Endothelial cell of umbilical vein (primary cell): ENCODE data around the gene RALBP1. TPM values are rescaled to one million over a fixed set of nuclear protein-coding genes. Genes with fewer than 3 reads are reported as not detected.

Experiments
- BruUV-seq: library from RNA; stranded (reverse); fragments of 400-500 nt; replicated peaks from 2 replicates; lab custom pipeline; 2021; lab: Mats Ljungman, UMichigan
- CTCF ChIA-PET: fragments of 300-600, 350-600 bp; sonication (Branson Sonifier 250); formaldehyde crosslinking; loops from one replicate; lab custom pipeline; 2021; ENCODE audit warnings: antibody characterized with exemption, inconsistent platforms; lab: Charles Lee
- POLR2A ChIA-PET: fragments of 300-600, 350-600 bp; sonication (Branson Sonifier 250); formaldehyde crosslinking; loops from one replicate; lab custom pipeline; 2021; ENCODE audit warnings: antibody characterized with exemption, inconsistent platforms; lab: Charles Lee
- DNase-seq: peaks from one replicate; pipeline ENCODE4 v3.0.0-alpha.2; 2011; ENCODE audit warnings: low read depth, low spot score
- FAIRE-seq: peaks from 2 replicates; lab custom pipeline; 2011; peaks lifted over from hg19 to GRCh38; lab: Jason Lieb, UNC
- H2AFZ ChIP-seq: 2 replicates; pipeline ENCODE4 v1.6.0; 2012; ENCODE audit warnings: low read depth, low read length, control low read depth, inconsistent platforms
- H3K27ac ChIP-seq: 2 replicates; pipeline ENCODE4 v1.5.1; 2011; ENCODE audit warnings: low read depth, mild to moderate bottlenecking, control low read depth, low read length, moderate library complexity; ENCODE audit not compliant: insufficient read depth
- H3K27me3 ChIP-seq, 2 experiments: 2 replicates each; pipeline versions ENCODE4 v1.6.0 to v1.6.1; 2011; ENCODE audit warnings: low read length in 2 of 2, mixed read lengths in 1 of 2; ENCODE audit not compliant: control insufficient read depth in 2 of 2, insufficient read depth in 2 of 2
- H3K36me3 ChIP-seq, 2 experiments: 2 replicates in 1 of 2; 3 replicates in 1 of 2; pipeline ENCODE4 v1.5.1; 2011; ENCODE audit warnings: low read length in 2 of 2, mild to moderate bottlenecking in 1 of 2, moderate library complexity in 1 of 2; ENCODE audit not compliant: control insufficient read depth in 2 of 2, insufficient read depth in 2 of 2; ENCODE audit errors: extremely low read depth in 1 of 2
- H3K4me1 ChIP-seq: 3 replicates; pipeline ENCODE4 v1.5.1; 2011; ENCODE audit warnings: mild to moderate bottlenecking, low read length; ENCODE audit not compliant: control insufficient read depth, insufficient read depth; ENCODE audit errors: extremely low read depth
- H3K4me2 ChIP-seq: 2 replicates; pipeline ENCODE4 v1.6.1; 2011; ENCODE audit warnings: low read length, control low read depth, mixed read lengths; ENCODE audit not compliant: insufficient read depth
- H3K4me3 ChIP-seq, 3 experiments: fragments of 200-600 bp in 1 of 3; sonication (generic), shearing (Covaris generic) in 1 of 3; replicated peaks in 1 of 3; 2 replicates each; pipeline ENCODE4 v1.5.1; 2011 to 2016; ENCODE audit warnings: control low read depth in 3 of 3, low read length in 3 of 3, mild to moderate bottlenecking in 2 of 3, inconsistent platforms in 1 of 3, low read depth in 1 of 3, moderate library complexity in 1 of 3; ENCODE audit not compliant: insufficient read depth in 1 of 3
- H3K79me2 ChIP-seq: 2 replicates; pipeline ENCODE4 v1.6.0; 2012; ENCODE audit warnings: low read length, inconsistent platforms; ENCODE audit not compliant: control insufficient read depth, insufficient read depth
- H3K9ac ChIP-seq: replicated peaks from 2 replicates; pipeline ENCODE3; 2011; ENCODE audit warnings: low read length, control low read depth; ENCODE audit not compliant: insufficient read depth; ENCODE audit errors: extremely low read depth
- H3K9me1 ChIP-seq: replicated peaks from 3 replicates; pipeline ENCODE4 v1.6.0; 2011; ENCODE audit warnings: mild to moderate bottlenecking, low read length; ENCODE audit not compliant: control insufficient read depth, insufficient read depth; ENCODE audit errors: extremely low read depth
- H3K9me3 ChIP-seq: replicated peaks from 2 replicates; pipeline ENCODE4 v1.5.1; 2012; ENCODE audit warnings: low read length, inconsistent platforms; ENCODE audit not compliant: control insufficient read depth, insufficient read depth
- H4K20me1 ChIP-seq: replicated peaks from 2 replicates; pipeline ENCODE3; 2011; ENCODE audit warnings: mild to moderate bottlenecking, low read length; ENCODE audit not compliant: control insufficient read depth, insufficient read depth; ENCODE audit errors: extremely low read depth
- EZH2 ChIP-seq: IDR thresholded peaks from 2 replicates; pipeline ENCODE4 v1.6.1; 2012; ENCODE audit warnings: borderline replicate concordance, low read depth, mild to moderate bottlenecking, moderate library complexity, low read length, inconsistent platforms; ENCODE audit not compliant: severe bottlenecking
- FOS ChIP-seq: IDR thresholded peaks from 2 replicates; pipeline ENCODE4 v1.6.1; 2011; ENCODE audit warnings: mild to moderate bottlenecking, low read length, moderate library complexity, borderline replicate concordance; ENCODE audit not compliant: insufficient read depth
- GATA2 ChIP-seq: IDR thresholded peaks from 2 replicates; pipeline ENCODE4 v1.7.0; 2011; ENCODE audit warnings: low read depth, mild to moderate bottlenecking, moderate library complexity, mixed read lengths, low read length; ENCODE audit not compliant: insufficient read length, insufficient read depth
- JUN ChIP-seq: IDR thresholded peaks from 2 replicates; pipeline ENCODE4 v1.6.1; 2011; ENCODE audit warnings: borderline replicate concordance, low read depth; ENCODE audit not compliant: insufficient read length, insufficient read depth
- MYC ChIP-seq: IDR thresholded peaks from one replicate; pipeline ENCODE4 v1.6.1; 2011; ENCODE audit warnings: mild to moderate bottlenecking, low read depth, low read length
- POLR2A ChIP-seq: IDR thresholded peaks from 2 replicates; pipeline ENCODE4 v1.6.1; 2012; ENCODE audit warnings: low read depth, mild to moderate bottlenecking, control low read depth, low read length
- POLR2AphosphoS5 ChIP-seq: IDR thresholded peaks from 2 replicates; pipeline ENCODE4 v1.6.1; 2012; ENCODE audit warnings: low read depth, mild to moderate bottlenecking, control low read depth, low read length, moderate library complexity; ENCODE audit not compliant: insufficient read depth
- dilution Hi-C: fragments of 300-500 bp; cut with MboI; formaldehyde crosslinking; loops from one replicate; pipeline ENCODE4 v1.15.0; 2019; ENCODE audit warnings: low sequenced_read_pairs; ENCODE audit not compliant: extremely low pct_ligation_motif_present
- intact Hi-C: fragments of 100-400 bp; cut with micrococcal nuclease; formaldehyde crosslinking; loops from one replicate; pipeline ENCODE4 v1.10.0; 2022
- polyA plus RNA-seq, 4 experiments: library from polyadenylated mRNA; depleted of rRNA in 3 of 4; stranded (reverse) in 3 of 4; unstranded in 1 of 4; fragments of >200 nt; gene quantifications; 2 replicates each; pipeline versions ENCODE4 v1.2.1 to v1.2.3, GENCODE V29; 2011 to 2012; ENCODE audit warnings: missing spikeins in 1 of 4
- total RNA-seq: library from RNA; stranded (reverse); gene quantifications from 2 replicates; pipeline ENCODE4 v1.2.3, GENCODE V29; 2021
- TF ChIP-seq, protein P1 (sequence below): IDR thresholded peaks from 2 replicates; pipeline ENCODE4 v1.6.1; 2011; ENCODE audit not compliant: insufficient read depth, insufficient read length
- TF ChIP-seq, protein P2 (sequence below), 2 donors: IDR thresholded peaks; 1 replicate in 1 of 2; 2 replicates in 1 of 2; pipeline ENCODE4 v1.5.1; 2011; ENCODE audit warnings: low read length in 2 of 2, mild to moderate bottlenecking in 2 of 2, moderate library complexity in 2 of 2, control low read depth in 1 of 2, inconsistent platforms in 1 of 2, low read depth in 1 of 2; ENCODE audit not compliant: insufficient read depth in 1 of 2; ENCODE audit errors: extremely low read depth in 1 of 2

Gene RALBP1
- total and polyA plus RNA-seq, 2 donors (not counting 3 experiments of a cell fraction or from before 2014, with no cell fraction given) = 55.8 to 68.4 TPM

DNA sequence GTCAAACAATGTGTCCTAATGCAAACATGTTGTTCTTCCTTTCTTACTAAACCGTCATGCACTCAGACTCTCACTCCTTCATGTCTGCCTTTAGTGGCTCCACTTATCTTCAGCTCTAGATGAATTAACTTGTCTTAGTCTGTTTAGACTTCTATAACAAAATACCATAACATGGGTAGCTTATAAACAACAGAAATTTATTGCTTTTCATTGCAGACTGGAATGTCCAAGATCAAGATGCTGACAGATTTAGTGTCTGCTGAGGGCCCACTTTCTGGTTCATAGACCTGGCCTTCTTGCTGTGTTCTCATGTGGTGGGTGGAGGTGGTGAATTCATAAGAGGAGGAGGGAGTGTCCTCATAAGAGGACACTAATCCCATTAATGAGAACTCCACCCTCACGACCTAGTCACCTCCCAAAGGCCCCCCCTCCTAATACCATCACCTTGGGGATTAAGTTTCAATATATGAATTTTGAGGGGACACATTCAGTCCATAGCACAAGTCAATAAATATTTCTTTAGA is 32.3 kb downstream of the RALBP1 start:
- no peak for DNase-seq
- POLR2A ChIA-PET = no interaction called here
- Histone ChIP-seq H3K9ac (no peak overlapping the region), H3K27me3 (no peaks in the 10 kb centered on the region), H3K9me1 (peaks cover 2% of the 10 kb centered on the region), H3K27ac (no peak overlapping the region), H3K4me3 (no peak overlapping the region), H3K9me3 (no peaks in the 10 kb centered on the region), H3K4me2 (no peak overlapping the region), H2AFZ (no peak overlapping the region), H3K79me2 (peaks cover 57% of the 10 kb centered on the region), H4K20me1 (no peaks in the 10 kb centered on the region), H3K36me3 (no peaks in the 10 kb centered on the region), H3K4me1 (no peaks in the 10 kb centered on the region)
- dilution Hi-C loops = no loop called here
- no TSS peak for BruUV-seq
- CTCF ChIA-PET = interaction anchor here (1.2 to 3.7 kb wide), 4 partner anchors 9 to 141 kb away, joined by 3 to 21 read pairs (median 4); no protein-coding TSS in a partner anchor
- TF ChIP-seq, protein P1, sequence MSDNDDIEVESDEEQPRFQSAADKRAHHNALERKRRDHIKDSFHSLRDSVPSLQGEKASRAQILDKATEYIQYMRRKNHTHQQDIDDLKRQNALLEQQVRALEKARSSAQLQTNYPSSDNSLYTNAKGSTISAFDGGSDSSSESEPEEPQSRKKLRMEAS = no peak
- TF ChIP-seq JUN = no peak
- TF ChIP-seq MYC = no peak
- no peak for TF ChIP-seq GATA2
- TF ChIP-seq, protein P2, sequence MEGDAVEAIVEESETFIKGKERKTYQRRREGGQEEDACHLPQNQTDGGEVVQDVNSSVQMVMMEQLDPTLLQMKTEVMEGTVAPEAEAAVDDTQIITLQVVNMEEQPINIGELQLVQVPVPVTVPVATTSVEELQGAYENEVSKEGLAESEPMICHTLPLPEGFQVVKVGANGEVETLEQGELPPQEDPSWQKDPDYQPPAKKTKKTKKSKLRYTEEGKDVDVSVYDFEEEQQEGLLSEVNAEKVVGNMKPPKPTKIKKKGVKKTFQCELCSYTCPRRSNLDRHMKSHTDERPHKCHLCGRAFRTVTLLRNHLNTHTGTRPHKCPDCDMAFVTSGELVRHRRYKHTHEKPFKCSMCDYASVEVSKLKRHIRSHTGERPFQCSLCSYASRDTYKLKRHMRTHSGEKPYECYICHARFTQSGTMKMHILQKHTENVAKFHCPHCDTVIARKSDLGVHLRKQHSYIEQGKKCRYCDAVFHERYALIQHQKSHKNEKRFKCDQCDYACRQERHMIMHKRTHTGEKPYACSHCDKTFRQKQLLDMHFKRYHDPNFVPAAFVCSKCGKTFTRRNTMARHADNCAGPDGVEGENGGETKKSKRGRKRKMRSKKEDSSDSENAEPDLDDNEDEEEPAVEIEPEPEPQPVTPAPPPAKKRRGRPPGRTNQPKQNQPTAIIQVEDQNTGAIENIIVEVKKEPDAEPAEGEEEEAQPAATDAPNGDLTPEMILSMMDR (IDR thresholded peaks at IDR 0.05; ENCODE audit: extremely low read depth in 1 of 2, insufficient read depth in 1 of 2, low read depth in 1 of 2, low read length in 2 of 2) = no peak
- TF ChIP-seq POLR2AphosphoS5 = no peak
- no peak for TF ChIP-seq FOS
- no peak for TF ChIP-seq EZH2
- TF ChIP-seq POLR2A = no peak
- FAIRE-seq = no peak
- intact Hi-C loops = no loop called here
